GM21515 (cell line): ENCODE measurements around the gene HK3.
"Not testable (repeated sequence)": the region's sequence is repeated elsewhere in the genome, so short reads cannot be mapped to it uniquely, and the experiment has no call there.

Experiments used
- ATAC-seq: cut with Tn5 transposase; IDR thresholded peaks from one replicate; pipeline ENCODE4 v1.9.1; 2021; ENCODE audit not compliant: unreplicated experiment

HK3 gene

DNA sequence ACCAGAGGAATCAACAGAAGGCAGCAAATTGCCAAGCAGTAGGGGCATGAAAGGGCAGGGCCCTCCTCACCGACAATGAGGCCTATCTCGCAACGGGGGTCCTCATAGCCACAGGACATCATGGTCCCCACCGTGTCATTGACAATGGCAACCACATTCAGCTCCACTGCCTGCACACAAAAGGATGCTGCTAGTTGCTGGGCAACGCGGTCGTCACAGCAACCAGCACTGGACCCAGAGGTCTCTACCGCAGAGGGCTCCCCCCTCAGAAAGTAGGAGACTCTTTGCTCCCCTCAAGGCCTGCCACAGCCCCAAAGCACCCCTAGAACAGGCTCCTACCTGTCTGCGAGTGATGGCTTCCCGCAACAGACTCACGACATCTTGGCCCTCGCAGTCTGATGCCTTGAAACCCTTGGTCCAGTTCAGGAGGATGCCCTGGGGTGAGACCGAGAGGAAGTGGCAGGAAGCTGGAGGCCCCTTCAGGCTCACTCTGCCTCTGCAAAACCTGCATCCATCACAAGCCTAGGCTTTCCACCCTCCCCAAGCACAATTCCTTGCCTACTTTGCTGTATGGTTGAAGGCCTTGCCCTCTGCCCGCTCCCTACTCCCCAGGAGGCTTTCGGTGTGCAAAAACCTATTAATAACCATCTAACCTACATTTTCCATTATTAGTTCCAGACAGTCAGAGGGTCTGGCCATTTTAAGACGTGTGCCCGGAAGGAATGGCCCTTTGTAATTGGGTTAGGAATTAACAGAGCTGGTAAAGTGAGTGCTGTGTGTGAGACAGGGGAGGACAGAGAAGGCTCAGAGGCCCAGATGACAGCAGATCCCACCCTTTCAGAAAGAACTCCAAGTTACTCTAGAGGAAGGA, 15.2 kb downstream of the HK3 start:
- no peak for ATAC-seq

DNA sequence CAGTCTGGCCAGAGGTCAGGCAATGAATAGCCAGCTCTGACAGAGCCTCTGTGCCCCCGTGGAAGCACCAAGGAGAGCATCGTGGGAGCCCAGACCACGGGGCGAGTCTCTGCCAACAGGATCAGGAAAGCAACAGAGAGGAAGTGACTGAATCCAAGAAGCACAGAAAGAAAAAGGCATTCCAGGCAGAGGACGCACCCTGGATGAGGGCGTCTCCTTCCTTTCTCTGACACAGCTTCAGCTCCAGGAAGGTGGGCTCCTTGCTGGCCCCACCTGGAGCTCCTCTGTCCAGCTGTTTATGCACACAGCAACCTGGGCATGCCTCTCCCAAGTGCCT, 16.6 kb downstream of the HK3 start:
- no peak for ATAC-seq

DNA sequence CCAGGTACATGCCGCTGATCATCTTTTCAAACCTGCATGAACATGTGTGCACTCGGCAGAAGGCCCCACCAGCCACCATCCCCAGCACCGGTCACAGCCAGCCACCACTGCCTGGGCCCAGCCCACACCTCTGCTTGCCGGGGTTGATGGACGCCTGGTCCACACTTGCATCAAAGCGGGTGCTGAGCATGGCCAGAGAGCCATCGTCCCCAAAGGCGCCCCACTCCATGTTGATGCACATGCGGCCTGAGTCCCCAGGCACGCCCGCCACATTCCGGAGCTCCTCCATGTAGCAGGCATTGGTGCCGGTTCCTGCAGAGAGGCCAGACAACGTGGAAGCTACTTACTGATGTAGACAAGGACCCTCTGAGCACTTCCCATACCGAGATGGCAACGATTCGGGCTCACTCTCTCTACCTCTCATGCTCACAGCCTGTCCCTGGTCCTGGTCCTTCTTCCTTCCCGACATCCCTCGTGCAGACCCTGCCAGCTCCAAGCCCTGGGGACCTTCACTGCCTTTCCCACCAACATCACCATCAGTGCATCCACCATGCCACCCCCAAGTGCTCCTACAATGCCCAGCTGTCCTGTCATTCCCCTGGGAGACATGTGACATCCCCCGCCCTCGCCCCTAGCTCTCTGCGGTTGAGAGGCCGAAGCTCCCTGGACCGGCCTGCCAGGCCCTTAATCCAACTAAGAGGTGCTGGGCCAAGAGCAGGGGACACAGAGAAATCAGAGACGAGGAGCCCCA, 17.2 kb downstream of the HK3 start:
- no peak for ATAC-seq

DNA sequence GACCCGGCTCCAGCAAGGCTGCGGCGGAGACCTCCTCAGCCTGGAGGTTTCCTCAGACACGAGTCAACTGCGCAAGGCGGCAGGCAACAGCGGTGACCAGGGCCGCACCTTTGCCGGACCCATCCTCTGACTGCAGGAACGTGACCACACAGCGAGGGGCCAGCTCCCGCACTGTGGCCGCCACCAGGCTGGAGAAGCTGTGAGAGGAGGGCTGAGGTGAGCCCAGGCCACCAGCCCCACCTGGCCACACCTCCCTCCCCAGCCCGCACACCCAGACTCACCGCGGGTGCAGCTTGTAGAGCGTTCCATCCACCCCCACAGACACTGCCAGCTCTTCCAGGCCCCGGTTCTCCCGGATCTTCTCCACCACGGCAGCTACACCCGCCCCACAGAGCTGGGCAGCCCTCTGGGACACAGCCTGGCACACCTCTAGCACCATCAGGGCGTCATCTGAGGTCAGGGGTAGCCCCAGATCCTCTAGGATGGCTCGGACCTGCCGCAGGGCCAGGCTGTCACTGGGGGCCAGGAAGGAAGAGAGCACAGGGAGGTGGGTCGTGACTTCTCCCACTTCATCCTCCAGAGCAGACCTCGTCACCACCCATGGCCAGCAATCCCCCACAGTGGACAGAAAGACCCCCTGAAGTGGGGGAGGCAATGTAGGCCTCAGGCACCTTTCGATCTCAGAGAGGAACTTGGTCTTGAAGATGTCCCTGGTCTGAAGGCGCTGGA, 18.0 kb downstream of the HK3 start:
- ATAC-seq: no peak

DNA sequence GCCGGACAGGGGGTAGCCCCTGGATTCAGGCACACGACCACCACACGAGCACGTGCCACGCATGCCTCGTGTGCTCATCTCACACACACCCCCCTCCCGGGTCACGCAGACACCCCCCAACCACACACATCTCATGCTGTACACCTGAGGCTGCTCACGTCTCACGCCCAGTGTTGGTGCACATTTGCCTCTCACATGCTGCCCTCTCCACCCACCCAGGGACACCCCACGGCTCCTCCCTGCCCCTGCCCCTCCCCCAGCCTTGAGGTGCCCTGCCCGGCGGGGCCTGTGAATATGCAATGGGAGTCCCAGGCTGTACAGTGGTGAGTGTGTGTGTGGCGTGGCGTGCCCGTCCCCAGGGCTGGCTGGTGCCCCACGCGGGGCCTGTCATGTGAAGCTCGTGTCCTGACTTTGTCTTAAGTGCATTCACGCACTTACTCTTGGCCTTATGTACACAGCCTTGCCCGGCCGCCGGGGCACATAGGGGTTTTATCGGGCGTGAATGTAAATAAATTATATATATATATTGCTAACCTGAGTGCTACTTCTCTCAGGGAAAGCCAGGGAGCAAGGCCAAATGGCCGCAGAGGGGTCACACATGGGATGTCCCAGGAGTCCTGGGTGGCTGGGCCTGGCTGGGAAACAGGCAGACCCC, 18.7 kb downstream of the HK3 start:
- no peak for ATAC-seq

DNA sequence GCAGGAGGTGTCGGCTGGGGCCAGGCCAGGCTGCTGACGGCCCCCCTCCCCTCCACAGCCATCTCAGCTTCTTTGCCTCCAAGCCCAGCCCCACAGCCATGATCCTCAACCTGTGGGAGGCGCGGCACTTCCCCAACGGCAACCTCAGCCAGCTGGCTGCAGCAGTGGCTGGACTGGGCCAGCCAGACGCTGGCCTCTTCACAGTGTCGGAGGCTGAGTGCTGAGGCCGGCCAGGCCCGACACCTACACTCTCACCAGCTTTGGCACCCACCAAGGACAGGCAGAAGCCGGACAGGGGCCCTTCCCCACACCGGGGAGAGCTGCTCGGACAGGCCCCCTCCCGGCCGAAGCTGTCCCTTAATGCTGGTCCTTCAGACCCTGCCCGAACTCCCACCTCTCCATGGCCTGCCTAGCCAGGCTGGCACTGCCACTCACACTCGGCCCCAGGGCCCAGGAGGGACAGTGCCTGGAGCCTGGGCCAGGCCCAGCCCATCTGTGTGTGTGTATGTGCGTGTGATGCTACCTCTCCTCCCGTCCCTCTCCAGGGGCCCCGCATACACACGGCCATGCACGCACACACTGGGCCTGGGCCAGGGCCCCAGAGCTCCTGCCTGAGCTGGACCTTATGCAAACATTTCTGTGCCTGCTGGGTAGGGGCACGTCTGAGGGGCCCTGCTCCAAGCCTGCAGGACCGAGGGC, 19.3 kb downstream of the HK3 start:
- no peak for ATAC-seq

DNA sequence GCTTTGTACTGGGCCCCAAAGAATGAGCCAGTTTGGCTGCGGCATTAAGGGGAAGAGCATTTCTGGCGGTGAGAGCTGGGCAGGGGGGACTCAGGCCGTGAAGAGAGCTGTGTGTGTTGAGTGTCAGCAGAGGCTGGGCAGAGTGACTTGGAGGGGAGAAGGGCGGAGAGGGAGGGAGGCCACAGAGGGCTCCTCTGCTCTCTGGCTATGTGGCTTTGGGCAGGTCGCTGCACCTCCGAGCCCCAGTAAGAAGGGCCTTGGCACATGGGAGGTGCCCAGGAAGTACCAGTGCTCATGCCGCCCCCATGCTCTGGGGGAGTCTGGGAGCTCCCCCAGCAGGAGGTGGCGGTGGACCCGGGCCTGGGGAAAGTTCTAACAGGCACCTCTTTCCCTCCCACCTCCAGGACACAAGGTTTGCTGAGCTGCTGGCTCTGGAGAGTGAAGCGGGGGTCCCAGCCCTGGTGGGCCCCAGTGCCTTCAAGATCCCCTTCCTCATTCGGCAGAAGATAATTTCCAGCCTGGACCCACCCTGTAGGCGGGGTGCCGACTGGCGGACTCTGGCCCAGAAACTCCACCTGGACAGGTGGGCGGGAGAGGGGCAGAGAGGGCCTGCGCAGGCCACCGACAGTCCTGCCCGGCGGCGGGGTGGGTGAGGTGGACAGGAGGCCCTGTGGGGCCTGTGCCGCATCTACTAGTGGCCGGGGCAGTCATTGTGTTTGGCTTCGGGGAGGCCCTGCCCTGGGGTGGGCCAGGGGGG, 20.1 kb downstream of the HK3 start:
- ATAC-seq: no peak

DNA sequence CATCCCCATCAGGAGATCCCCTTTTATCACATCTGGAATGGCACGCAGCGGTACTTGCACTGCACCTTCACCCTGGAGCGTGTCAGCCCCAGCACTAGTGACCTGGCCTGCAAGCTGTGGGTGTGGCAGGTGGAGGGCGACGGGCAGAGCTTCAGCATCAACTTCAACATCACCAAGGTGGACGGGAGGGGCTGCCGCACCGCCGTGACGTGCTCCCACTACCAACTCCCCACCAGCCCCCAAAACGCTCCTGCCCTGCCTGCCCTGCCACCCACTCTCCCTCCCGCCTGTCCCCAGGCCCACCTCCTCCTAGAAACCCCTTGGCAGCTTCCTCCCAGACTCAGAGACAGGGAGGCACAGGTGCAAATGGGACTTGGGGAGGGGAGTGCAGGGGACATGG, 20.7 kb downstream of the HK3 start:
- no peak for ATAC-seq

DNA sequence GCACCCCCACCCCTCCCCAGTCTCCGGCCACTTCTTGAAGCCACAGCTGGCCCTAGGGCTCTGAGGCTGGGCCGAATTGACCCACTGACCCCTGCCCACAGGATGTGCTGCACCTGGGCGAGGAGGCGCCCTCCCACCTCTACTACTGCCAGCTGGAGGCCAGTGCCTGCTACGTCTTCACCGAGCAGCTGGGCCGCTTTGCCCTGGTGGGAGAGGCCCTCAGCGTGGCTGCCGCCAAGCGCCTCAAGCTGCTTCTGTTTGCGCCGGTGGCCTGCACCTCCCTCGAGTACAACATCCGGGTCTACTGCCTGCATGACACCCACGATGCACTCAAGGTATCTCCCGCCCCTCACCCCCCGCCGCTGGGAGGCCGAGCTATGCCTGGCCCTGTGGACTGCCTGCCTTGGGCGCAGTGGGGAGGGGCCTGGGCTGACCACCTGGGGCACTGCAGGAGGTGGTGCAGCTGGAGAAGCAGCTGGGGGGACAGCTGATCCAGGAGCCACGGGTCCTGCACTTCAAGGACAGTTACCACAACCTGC, 21.3 kb downstream of the HK3 start:
- no peak for ATAC-seq

DNA sequence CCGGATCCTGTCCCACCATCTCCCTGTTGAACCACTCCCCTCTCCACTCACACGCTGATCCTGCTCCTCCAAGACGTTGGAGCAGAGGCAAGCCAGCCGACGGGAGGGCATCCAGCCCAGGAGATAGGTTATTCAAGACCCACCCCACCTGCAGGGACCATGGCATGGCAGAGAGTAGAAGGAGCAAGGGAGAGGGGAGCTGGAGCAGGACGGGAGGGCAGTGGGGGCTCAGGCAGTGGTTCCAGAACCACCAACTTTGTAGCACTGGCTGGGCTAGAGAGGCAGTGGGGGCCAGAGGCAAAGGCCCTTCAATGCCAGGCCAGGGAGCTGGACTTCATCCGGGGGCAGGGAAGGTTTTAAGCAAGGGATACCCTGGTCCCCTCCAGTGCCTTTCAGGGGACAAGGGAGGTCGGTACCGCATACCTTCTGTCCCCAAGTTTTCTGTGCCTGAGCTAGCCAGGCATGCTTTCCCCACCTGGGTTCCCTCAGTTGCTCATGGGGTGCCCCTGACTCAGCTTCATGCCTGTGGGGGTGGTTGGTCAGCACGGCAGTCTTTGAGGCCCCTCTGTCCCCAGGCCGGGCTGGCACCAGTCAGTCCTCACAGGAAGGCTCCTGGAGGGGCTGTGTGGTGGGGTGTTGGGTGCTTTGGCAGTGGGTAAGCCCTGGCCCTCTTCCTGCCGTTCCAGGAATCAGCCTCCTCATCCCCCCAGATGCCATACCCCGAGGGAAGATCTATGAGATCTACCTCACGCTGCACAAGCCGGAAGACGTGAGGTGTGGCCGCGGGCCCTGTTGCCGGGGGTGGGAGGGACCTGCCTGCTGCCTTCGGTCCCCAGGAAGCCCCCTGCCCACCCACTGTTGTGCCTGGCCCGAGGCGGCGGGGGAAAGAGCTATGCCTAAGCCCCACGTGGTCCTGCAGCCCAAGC, 22.4 kb downstream of the HK3 start:
- ATAC-seq: no peak

DNA sequence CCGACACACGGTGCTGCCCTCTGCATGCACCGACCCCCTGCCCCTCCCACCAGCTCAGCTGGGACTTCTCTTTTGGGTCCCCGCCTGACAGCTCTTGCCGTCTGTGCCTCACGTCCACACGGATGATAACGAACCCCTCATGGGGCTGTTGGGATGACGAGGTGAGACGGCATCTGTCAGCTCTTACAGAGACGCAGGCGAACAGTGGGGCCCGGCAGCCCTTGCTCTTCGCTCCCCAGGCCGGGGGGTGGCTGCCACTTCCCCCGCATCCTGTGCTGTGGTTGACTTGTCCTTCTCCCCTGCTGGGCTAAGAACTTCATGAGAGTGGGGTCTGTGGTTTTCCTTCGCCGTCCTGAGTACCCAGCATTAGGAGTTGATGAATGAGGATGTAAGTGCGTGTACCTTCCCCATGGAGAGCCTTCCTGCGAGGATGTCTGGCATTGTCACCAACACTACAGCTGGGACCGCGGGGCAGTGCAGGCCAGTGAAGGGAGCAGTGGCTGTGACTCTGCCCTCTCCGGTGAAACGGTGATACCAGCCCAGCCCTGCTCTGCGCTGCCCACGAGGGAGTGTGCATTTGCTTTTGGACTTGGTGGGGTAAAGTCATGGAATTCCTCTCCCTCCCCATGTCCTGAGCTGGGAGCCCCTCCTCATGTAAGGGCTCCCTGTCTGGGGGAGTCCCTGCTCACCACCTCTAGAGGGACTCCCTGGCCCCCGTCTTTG, 23.2 kb downstream of the HK3 start:
- ATAC-seq: no peak

DNA sequence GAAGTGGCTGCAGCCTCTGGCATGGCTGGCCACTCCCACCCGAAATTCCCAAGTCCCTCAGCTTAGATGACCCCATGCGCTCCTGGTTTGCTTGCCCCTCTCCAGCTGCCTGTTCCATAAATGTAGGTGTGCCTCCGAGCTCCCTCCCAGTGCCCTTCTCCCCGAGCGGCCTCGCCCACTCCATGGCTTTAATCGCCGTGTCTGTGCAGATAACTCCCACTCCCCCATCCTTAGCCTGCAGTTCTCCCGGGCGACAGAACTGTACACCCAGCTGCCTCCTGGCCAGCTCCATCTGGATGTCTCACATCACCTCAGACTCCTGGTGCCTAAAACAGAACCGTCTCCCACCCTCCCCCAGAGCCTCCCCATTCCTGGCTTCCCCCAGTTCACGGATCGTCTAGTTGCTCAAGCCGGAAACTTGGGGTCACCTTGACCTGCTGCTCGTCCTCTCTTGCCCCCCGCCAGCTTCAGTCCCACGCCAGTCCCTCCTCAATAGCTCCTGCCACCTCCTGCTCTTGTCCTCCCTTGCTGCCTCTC, 24.1 kb downstream of the HK3 start:
- no peak for ATAC-seq

DNA sequence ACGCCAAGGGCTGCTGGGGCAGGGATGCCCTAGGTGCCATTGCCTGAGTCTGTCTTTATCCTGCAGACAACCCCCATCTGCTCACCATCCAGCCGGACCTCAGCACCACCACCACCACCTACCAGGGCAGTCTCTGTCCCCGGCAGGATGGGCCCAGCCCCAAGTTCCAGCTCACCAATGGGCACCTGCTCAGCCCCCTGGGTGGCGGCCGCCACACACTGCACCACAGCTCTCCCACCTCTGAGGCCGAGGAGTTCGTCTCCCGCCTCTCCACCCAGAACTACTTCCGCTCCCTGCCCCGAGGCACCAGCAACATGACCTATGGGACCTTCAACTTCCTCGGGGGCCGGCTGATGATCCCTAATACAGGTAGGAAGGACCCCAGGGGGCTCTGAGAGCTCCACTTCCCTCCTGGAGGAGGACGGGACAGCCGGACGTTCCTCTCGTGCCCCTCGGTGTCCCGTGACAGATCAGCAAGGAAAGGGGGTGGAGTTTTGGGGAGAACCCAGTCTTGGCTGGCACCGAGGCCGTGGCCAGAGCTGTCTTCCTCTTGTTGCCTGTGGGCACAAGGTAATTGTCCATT, 24.9 kb downstream of the HK3 start:
- ATAC-seq: no peak

DNA sequence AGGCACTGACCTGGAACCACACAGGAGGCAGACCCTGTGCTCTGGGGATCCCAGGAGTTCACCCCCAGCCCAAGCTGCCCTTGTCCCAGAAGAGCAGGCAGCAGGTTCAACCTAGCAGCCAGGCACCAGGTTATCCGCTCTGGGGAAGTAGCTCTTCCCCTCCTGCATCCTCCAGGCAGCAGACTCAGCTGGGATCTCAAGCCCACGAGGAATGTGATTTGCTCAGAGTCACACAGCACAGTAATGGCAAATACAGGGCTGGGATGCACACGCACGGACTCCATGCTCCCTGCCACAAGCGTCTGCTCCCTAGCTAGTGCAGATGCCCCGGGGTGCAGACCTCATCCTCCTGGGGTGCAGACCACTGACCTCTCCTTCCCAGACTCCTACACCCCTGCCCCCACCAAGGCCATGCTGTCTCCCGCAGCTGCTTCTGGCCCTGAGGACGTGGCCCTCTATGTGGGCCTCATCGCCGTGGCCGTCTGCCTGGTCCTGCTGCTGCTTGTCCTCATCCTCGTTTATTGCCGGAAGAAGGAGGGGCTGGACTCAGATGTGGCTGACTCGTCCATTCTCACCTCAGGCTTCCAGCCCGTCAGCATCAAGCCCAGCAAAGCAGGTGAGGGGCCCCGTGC, 25.5 kb downstream of the HK3 start:
- ATAC-seq: no peak

DNA sequence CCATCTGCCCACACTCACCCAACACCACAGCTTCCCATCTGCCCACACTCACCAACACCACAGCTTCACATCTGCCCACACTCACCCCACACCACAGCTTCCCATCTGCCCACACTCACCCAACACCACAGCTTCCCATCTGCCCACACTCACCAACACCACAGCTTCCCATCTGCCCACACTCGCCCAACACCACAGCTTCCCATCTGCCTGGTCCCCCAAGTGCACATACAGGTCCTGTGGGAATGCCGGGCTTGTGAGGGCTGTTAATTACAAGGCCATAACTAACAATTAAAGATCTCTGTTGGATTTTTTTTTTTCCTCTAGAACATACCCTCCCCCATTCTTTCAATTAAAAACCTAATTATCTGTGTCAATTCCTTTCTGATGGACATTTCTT, 26.1 kb downstream of the HK3 start:
- not testable (repeated sequence) for ATAC-seq

DNA sequence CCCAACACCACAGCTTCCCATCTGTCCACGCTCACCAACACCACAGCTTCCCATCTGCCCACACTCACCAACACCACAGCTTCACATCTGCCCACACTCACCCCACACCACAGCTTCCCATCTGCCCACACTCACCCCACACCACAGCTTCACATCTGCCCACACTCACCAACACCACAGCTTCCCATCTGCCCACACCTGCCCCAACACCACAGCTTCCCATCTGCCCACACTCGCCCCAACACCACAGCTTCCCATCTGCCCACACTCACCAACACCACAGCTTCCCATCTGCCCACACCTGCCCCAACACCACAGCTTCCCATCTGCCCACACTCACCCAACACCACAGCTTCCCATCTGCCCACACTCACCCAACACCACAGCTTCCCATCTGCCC, 26.6 kb downstream of the HK3 start:
- ATAC-seq: not testable (repeated sequence)

DNA sequence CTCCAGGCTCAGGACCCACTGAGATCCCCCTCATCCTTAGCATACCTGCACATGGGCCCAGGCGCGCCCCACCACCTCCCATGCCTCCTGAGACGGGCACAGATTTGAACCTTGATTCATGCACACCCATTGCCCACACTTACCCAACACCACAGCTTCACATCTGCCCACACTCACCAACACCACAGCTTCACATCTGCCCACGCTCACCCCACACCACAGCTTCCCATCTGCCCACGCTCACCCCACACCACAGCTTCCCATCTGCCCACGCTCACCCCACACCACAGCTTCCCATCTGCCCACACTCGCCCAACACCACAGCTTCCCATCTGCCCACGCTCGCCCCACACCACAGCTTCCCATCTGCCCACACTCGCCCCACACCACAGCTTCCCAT, 28.5 kb downstream of the HK3 start:
- not testable (repeated sequence) for ATAC-seq
